Activated CD4-positive, CD25-positive, alpha-beta regulatory T cell treated with anti-CD3 and anti-CD28 coated beads, Interleukin-2, amount 50 U/mL, for 16 hours (primary cell): ENCODE measurements around the gene PCBP4.
A peak's percentile ranks its signal among the peaks of the same experiment; 100 is the strongest.
"Not testable (repeated sequence)": the region's sequence is repeated elsewhere in the genome, so short reads cannot be mapped to it uniquely, and the experiment has no call there.

Experiments used
- DNase-seq: peaks from one replicate; pipeline ENCODE4 v3.0.0-alpha.2; 2020; ENCODE audit warnings: low read depth, low spot score

PCBP4 gene

GRCh38 chr3:51994530-51994929, 27.3 kb upstream of the PCBP4 start:
- no peak for DNase-seq

- DNase-seq, result not testable (repeated sequence)
Observed at GRCh38 chr3:51993657-51994056, 26.4 kb upstream of the PCBP4 start.

- no peak for DNase-seq
Observed at GRCh38 chr3:51992017-51992682, 24.9 kb upstream of the PCBP4 start.

GRCh38 chr3:51990501-51990971, 23.3 kb upstream of the PCBP4 start:
- not testable (repeated sequence) for DNase-seq

- no peak for DNase-seq
Observed at GRCh38 chr3:51988286-51989146, 21.3 kb upstream of the PCBP4 start.

GRCh38 chr3:51987568-51987967, 20.3 kb upstream of the PCBP4 start:
- no peak for DNase-seq

GRCh38 chr3:51986010-51986947, 19.0 kb upstream of the PCBP4 start:
- DNase-seq, result no peak

DNA sequence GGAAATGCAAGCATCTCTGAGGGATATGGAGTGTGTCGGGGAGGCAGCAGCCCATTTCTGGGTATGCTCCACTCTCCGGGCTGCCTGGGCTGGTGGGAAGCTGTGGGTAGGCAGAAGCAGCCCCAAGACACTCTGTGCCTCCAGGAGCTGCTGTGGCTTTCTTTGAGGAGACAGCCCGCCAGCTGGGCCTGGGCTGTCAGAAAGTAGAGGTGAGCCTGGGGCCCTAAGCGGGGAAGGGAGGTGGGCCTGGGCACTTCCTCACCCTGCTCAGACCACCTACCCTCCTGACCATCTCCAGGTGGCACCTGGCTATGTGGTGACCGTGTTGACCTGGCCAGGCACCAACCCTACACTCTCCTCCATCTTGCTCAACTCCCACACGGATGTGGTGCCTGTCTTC, 17.8 kb upstream of the PCBP4 start:
- DNase-seq, result no peak

- no peak for DNase-seq
Observed at GRCh38 chr3:51984269-51984647, 17.0 kb upstream of the PCBP4 start.

DNA sequence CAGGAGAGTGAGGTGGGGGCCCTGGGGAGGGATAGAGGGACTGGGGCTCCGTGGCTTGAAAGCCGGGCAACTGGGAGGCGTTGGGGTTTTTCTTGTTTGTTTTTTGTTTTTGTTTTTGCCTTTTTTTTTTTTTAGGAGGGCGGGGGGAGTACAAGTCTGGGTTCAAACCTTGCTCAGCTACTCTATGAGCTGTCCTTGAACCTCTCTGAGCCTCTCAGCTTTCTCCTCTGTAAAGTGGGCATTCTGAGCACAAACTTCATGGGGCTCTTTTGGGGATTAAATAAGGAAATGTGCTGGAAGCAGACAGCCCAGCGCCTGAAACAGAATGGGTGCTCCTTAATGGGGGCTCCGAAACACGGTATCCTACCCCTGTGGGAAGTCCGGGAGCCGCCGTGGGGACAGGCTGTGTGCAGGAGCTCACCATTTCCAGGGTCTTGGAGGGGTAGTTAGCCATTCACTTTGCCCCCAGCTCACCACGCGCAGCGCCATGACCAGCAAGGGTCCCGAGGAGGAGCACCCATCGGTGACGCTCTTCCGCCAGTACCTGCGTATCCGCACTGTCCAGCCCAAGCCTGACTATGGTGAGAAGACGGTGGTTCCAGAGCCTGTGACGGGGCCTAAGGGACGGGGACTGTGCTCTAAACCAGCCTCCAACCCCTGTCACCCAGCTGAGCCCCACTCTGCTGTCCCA, 16.5 kb upstream of the PCBP4 start:
- no peak for DNase-seq

GRCh38 chr3:51982838-51983577, 15.8 kb upstream of the PCBP4 start, which contains the start of gene ACY1:
Gene ACY1, plus strand, starts transcription at chr3:51983535. Its CDS starts 530 bp downstream, at chr3:51984065.
- DNase-seq, result peak; percentile 42

DNA sequence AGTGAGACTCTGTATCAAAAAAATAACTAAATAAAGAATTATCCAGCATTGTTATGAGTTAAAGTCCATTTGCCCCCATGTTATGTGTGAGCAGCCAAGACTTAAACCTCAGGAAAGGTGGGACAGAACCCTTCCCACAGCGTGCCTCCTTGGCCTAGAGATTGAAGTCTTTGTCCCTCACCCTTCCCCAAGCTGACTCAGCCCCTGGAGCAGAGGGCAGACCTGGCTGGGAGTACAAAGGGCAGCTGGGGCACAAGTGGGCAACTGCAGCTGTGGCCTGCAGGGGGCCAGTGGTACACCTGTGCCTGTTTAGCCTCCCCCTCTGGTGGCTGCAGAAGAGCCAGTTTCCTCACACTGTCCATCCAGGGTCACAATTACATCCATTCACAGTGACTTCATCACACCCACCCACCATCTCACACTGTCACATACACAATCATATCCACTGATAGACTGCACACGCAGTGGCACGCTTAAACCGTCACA, 15.1 kb upstream of the PCBP4 start:
- no peak for DNase-seq

- no peak for DNase-seq
Observed at GRCh38 chr3:51980253-51980652, 13.0 kb upstream of the PCBP4 start.

- DNase-seq, result no peak
Observed at GRCh38 chr3:51978143-51978502, 10.9 kb upstream of the PCBP4 start.

DNA sequence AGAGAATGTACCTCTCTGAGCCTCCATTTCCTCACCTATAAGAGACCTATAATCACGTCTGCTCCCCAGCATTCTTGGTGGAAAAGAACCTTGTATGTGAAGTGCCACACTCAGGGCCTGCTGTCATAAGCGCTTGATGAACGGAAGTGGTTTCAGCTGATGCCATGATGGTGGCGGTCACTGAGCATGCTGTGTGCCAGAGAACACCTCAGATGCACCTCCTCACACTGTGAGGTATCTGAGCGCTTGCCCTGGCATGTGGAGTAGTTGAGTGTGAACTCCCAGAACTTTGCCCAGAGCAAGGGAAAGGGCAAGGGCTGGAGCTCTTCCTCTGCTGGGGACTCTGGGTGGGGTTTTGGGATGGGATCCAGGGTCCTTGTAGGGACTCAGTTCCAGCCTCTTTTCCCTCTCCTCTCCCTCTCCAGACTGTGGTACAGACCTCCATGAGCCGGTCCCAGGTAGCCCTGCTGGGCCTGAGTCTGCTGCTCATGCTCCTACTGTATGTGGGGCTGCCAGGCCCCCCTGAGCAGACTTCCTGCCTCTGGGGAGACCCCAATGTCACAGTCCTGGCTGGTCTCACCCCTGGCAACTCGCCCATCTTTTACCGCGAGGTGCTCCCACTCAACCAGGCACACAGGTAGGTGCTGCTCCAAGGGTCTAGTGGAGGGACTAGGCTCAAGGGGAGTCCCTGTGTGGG, 10.3 kb upstream of the PCBP4 start:
- DNase-seq, result no peak

GRCh38 chr3:51975852-51976549, 8.7 kb upstream of the PCBP4 start:
- DNase-seq, result no peak

DNA sequence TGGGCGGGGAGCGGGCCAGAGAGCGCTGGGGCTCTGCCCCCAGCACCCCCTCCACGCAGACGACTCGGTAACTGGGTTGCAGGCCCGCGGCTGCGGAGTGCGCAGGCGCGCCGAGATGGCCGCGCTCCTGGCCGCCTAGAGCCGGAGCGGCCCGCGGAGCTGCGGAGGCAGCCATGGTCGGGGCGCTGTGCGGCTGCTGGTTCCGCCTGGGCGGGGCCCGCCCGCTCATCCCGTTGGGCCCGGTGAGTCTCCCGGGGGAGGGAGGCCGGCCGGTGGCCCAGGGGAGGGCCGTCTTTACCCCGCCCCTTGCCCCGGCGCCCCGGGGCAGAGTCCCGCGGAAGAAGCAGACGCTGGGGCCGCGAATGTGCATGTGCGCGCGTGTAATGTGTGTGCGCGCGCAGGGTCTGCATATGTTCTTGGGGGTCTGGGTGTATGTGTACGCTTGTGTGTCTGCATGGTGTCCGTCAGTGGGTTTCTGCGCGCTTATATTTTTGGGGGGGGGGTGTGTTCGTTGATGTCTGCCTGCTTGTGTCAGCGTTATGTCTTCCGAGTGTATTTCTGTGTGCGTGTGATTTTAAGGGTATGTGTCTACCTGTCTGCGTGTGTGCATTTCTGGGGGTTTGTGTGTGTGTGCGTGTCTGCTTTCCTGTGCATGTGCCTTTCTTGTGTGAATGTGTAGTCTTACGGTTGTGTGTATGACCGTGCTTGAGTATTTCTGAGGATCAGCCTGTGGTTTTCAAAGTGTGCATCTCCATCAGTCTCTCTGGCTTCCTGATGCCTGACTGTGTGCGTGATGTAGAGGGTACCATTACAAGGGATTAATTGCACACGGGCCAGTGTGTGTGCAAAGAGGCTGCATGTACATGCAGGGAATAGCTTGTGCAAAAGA, 8.0 kb upstream of the PCBP4 start, which contains the start of gene ABHD14A:
ABHD14A (plus strand) TSS at position 102 of the 889 bp plus-strand sequence; CDS start at position 174, 72 bp downstream.
- peak; percentile 38 for DNase-seq
